ENCODE data around the gene GSTA2.
"Not testable (repeated sequence)": the region's sequence is repeated elsewhere in the genome, so short reads cannot be mapped to it uniquely, and the experiment has no call there.

Gene GSTA2

GRCh38 chr6:52760105-52760765, 3.0 kb downstream of the GSTA2 start:
- TF ChIP-seq CTCF (IDR thresholded peaks at IDR 0.05; ENCODE audit: low read depth, low read length, missing control alignments) = no peak
- no peak overlapping the region for H3K4me3 ChIP-seq (replicated peaks; ENCODE audit: low read depth, low read length)
- no peak for DNase-seq (ENCODE audit: extremely low read depth, low read depth)

GRCh38 chr6:52759085-52759484, 4.2 kb downstream of the GSTA2 start:
- no peak overlapping the region for H3K4me3 ChIP-seq (replicated peaks; ENCODE audit: low read depth, low read length)
- DNase-seq (ENCODE audit: extremely low read depth, low read depth) = no peak
- TF ChIP-seq CTCF (IDR thresholded peaks at IDR 0.05; ENCODE audit: low read depth, low read length, missing control alignments) = no peak

DNA sequence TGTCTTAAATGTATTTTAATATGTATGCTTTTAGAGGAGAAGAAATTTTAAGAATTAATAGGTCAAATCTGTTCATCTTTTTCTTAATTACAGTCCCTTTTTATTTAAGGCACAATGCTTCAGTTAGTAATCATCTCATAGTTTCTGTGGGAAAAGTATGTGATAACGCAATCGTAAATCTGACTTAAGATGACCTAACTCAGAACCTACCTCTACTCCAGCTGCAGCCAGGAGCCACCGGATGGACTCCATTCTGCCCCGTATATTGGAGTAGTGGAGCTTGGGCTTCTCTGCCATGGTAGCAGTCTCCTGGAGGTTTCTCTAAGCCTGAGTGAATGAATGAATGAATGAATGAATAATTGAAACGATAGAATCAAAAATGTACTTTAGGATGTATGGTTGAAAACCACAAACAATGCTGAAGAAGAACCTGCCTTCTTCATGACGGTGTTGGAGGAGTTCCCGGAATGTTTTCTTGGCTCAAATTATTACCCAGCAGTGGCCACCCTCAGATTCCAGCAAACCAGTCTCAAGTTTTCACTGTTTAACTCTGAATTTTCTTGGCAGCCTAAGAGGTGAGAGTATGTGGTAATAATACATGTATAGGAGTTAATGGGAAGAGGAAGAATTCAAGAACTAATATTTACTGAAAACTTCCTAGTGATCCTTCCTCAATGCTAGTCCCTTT, 5.5 kb downstream of the GSTA2 start:
- DNase-seq (ENCODE audit: extremely low read depth, low read depth); H3K4me3 ChIP-seq (replicated peaks; ENCODE audit: low read depth, low read length): not testable (repeated sequence)

DNA sequence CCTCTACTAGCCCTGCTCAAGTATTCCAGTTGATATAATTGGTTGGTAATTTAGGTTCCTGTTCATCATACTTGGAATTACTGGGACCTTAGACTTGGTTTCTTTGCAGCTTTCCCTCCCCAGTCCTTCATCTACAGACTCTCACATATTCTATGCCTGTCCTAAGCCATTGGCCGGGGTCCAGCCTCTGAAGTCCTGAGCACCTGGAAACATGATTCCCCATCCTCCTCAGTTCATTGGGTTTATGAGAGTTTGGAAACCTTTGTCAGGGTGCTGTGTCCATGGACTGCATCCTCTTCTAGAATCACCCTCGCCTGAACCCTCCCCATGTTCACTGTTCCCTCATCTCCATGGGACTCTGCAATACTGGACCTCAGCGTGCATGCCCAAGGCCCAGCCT, 8.8 kb downstream of the GSTA2 start:
- no peak for DNase-seq (ENCODE audit: extremely low read depth, low read depth)
- H3K4me3 ChIP-seq (replicated peaks; ENCODE audit: low read depth, low read length) = no peak overlapping the region
- no peak for TF ChIP-seq CTCF (IDR thresholded peaks at IDR 0.05; ENCODE audit: low read depth, low read length, missing control alignments)

GRCh38 chr6:52753137-52753536, 10.1 kb downstream of the GSTA2 start:
- DNase-seq (ENCODE audit: extremely low read depth, low read depth); H3K4me3 ChIP-seq (replicated peaks; ENCODE audit: low read depth, low read length): not testable (repeated sequence)

GRCh38 chr6:52752310-52752709, 11.0 kb downstream of the GSTA2 start:
- H3K4me3 ChIP-seq (replicated peaks; ENCODE audit: low read depth, low read length) = no peak overlapping the region
- TF ChIP-seq CTCF (IDR thresholded peaks at IDR 0.05; ENCODE audit: low read depth, low read length, missing control alignments) = no peak
- no peak for DNase-seq (ENCODE audit: extremely low read depth, low read depth)

DNA sequence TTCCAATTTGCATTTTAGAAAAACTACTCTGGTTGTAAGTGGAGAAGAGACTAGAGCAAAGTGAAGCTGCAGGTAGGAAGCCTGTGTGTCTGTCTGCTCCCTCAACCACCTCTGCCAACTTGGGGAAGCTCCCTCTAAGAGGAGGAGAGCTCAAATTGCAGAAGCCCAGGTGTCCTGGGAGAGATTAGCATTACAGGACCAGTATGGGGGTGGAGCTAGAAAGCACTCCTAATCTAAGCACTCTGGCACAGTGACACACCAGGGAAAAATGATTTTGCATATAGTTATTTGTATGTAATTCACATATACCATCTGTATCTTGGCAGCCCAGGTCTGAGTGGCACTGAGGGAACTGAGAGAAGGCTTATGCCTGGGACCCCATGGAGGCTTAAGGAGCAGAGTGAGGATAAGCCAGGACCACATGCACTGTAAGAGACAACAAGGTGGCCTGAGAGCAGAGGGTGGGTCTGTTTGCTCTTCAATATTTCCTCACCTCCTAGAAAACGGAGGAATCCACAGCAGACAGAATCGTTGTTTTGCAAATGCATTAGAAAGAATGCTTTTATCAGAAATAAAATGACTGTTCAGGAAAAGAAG, 13.6 kb downstream of the GSTA2 start:
- DNase-seq (ENCODE audit: extremely low read depth, low read depth) = no peak
- no peak for TF ChIP-seq CTCF (IDR thresholded peaks at IDR 0.05; ENCODE audit: low read depth, low read length, missing control alignments)
- no peak overlapping the region for H3K4me3 ChIP-seq (replicated peaks; ENCODE audit: low read depth, low read length)

DNA sequence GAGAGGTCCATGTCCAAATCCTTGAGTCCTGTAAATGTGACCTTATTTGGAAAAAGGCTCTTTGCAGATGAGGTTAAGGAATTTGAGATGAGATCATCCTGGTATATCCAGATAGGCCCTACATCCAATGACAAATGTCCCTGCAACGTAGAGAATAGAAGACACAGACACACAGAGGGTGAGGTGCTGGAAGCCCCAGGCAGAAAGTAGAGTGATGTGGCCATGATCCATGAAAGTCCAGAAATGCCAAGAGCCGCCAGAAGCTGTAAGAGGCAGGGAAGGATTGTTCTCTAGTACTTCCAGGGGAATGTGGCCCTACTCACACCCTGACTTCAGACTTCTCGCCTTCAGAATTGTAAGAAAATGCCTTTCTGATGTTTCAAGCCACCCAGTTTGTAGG, 16.0 kb downstream of the GSTA2 start:
- not testable (repeated sequence) for H3K4me3 ChIP-seq (replicated peaks; ENCODE audit: low read depth, low read length); DNase-seq (ENCODE audit: extremely low read depth, low read depth)

Measured in HFF-Myc (cell line).